HCT116 (cell line): ENCODE measurements around the gene LINC00305. TPM values are rescaled to one million over a fixed set of nuclear protein-coding genes. Genes with fewer than 3 reads are reported as not detected.

Experiments used
- ATAC-seq: fragments of 200-7000 bp; cut with Tn5 transposase; 2 replicates; pipeline ENCODE4 v1.9.1; 2020; ENCODE audit warnings: mild to moderate bottlenecking, moderate library complexity
- BruUV-seq: library from RNA; stranded (reverse); fragments of 400-500 nt; replicated peaks from 2 replicates; lab custom pipeline; 2021; lab: Mats Ljungman, UMichigan
- CTCF ChIA-PET: fragments of 300-600 bp; sonication (Branson Sonifier 250); formaldehyde crosslinking; loops from one replicate; lab custom pipeline; 2021; ENCODE audit warnings: antibody characterized with exemption; lab: Charles Lee
- POLR2A ChIA-PET: fragments of 300-600, 350-600 bp; sonication (Branson Sonifier 250); formaldehyde crosslinking; loops from one replicate; lab custom pipeline; 2021; ENCODE audit warnings: antibody characterized with exemption; lab: Charles Lee
- RAD21 ChIA-PET, 2 experiments: fragments of 300-600 bp; sonication (Branson Sonifier 250); formaldehyde crosslinking; loops; one replicate each; lab custom pipeline; 2023; ENCODE audit warnings: low total read pairs in 2 of 2; ENCODE audit not compliant: uncharacterized antibody in 2 of 2, unreplicated experiment in 2 of 2, low non-redundant PET in 1 of 2; lab: Charles Lee
- DNase-seq: peaks from one replicate; pipeline ENCODE4 v3.0.0-alpha.2; 2010; ENCODE audit warnings: low read depth, low spot score
- H2AFZ ChIP-seq: fragments of 200-600 bp; shearing (Covaris generic), sonication (generic); 2 replicates; pipeline ENCODE4 v1.6.1; 2017; ENCODE audit warnings: low read depth, mixed run types, mixed read lengths, antibody characterized with exemption, low read length; ENCODE audit not compliant: poor library complexity, severe bottlenecking
- H3K27ac ChIP-seq: 2 replicates; pipeline ENCODE4 v1.5.1; 2012; ENCODE audit warnings: low read depth, low read length
- H3K27me3 ChIP-seq: fragments of 200-600 bp; sonication (generic); 2 replicates; pipeline ENCODE4 v1.6.1; 2016; ENCODE audit warnings: mixed run types, low read length, mixed read lengths; ENCODE audit not compliant: insufficient read depth
- H3K36me3 ChIP-seq, 2 experiments: fragments of 200-500 bp in 1 of 2; fragments of 200-600 bp in 1 of 2; sonication (Bioruptor generic) in 1 of 2; sonication (generic) in 1 of 2; 2 replicates each; pipeline versions ENCODE4 v1.5.1 to v1.6.1; 2014 to 2016; ENCODE audit warnings: low read length in 2 of 2, inconsistent platforms in 1 of 2, mixed read lengths in 1 of 2, mixed run types in 1 of 2; ENCODE audit not compliant: insufficient read depth in 2 of 2, control insufficient read depth in 1 of 2
- H3K4me1 ChIP-seq, 2 experiments: fragments of 200-600 bp in 1 of 2; sonication (generic) in 1 of 2; 2 replicates each; pipeline versions ENCODE4 v1.5.1 to v1.6.1; 2012 to 2017; ENCODE audit warnings: low read length in 2 of 2, inconsistent platforms in 1 of 2, mild to moderate bottlenecking in 1 of 2, mixed read lengths in 1 of 2, mixed run types in 1 of 2, moderate library complexity in 1 of 2; ENCODE audit not compliant: insufficient read depth in 2 of 2, control insufficient read depth in 1 of 2
- H3K4me2 ChIP-seq: fragments of 200-600 bp; sonication (generic); 2 replicates; pipeline ENCODE4 v1.6.1; 2017; ENCODE audit warnings: mixed run types, low read length, mixed read lengths
- H3K4me3 ChIP-seq, 2 experiments: fragments of 200-600 bp in 1 of 2; sonication (generic) in 1 of 2; replicated peaks in 1 of 2; 2 replicates each; pipeline ENCODE4 v1.5.1; 2011 to 2016; ENCODE audit warnings: low read length in 2 of 2, control low read depth in 1 of 2, low read depth in 1 of 2, mild to moderate bottlenecking in 1 of 2, mixed read lengths in 1 of 2, mixed run types in 1 of 2
- H3K79me2 ChIP-seq: fragments of 200-600 bp; sonication (generic); 2 replicates; pipeline ENCODE4 v1.6.1; 2017; ENCODE audit warnings: mild to moderate bottlenecking, mixed run types, low read length, moderate library complexity, mixed read lengths; ENCODE audit not compliant: insufficient read depth
- H3K9ac ChIP-seq: fragments of 200-600 bp; sonication (generic); 2 replicates; pipeline ENCODE4 v1.6.1; 2016; ENCODE audit warnings: low read length, mixed read lengths
- H3K9me2 ChIP-seq: fragments of 200-600 bp; sonication (generic), shearing (Covaris generic); 2 replicates; pipeline ENCODE4 v1.6.1; 2017; ENCODE audit warnings: mixed run types, mild to moderate bottlenecking, moderate library complexity; ENCODE audit not compliant: insufficient read depth
- H3K9me3 ChIP-seq, 2 experiments: fragments of 200-500 bp in 1 of 2; fragments of 200-600 bp in 1 of 2; sonication (Bioruptor generic) in 1 of 2; sonication (generic) in 1 of 2; 2 replicates each; pipeline ENCODE4 v1.6.1; 2014 to 2017; ENCODE audit warnings: low read length in 2 of 2, mixed read lengths in 2 of 2, inconsistent platforms in 1 of 2, low read depth in 1 of 2, mild to moderate bottlenecking in 1 of 2, mixed run types in 1 of 2, moderate library complexity in 1 of 2; ENCODE audit not compliant: control insufficient read depth in 1 of 2, insufficient read depth in 1 of 2
- H4K20me1 ChIP-seq: fragments of 200-600 bp; sonication (generic), shearing (Covaris generic); 2 replicates; pipeline ENCODE4 v1.6.1; 2017; ENCODE audit warnings: mixed run types, mild to moderate bottlenecking, moderate library complexity; ENCODE audit not compliant: insufficient read depth
- CBX3 ChIP-seq: IDR thresholded peaks from 2 replicates; pipeline ENCODE4 v1.6.1; 2012; ENCODE audit warnings: low read depth
- CEBPB ChIP-seq: IDR thresholded peaks from 2 replicates; pipeline ENCODE4 v1.6.1; 2012; ENCODE audit warnings: low read depth
- EGR1 ChIP-seq: IDR thresholded peaks from 2 replicates; pipeline ENCODE4 v1.6.1; 2012; ENCODE audit warnings: low read depth
- ELF1 ChIP-seq: IDR thresholded peaks from 2 replicates; pipeline ENCODE4 v1.6.1; 2012; ENCODE audit warnings: low read depth, borderline replicate concordance
- JUND ChIP-seq: IDR thresholded peaks from 2 replicates; pipeline ENCODE4 v1.6.1; 2012
- POLR2A ChIP-seq: IDR thresholded peaks from 2 replicates; pipeline ENCODE4 v1.7.0; 2011; ENCODE audit warnings: borderline replicate concordance; ENCODE audit not compliant: insufficient read depth, insufficient read length; ENCODE audit errors: extremely low read depth
- RAD21 ChIP-seq: IDR thresholded peaks from 2 replicates; pipeline ENCODE4 v1.6.1; 2012; ENCODE audit warnings: low read depth, mild to moderate bottlenecking
- SIN3A ChIP-seq: IDR thresholded peaks from 2 replicates; pipeline ENCODE4 v1.6.1; 2012; ENCODE audit warnings: low read depth
- SP1 ChIP-seq: IDR thresholded peaks from 2 replicates; pipeline ENCODE4 v1.6.1; 2012; ENCODE audit warnings: low read depth
- SRF ChIP-seq: IDR thresholded peaks from 2 replicates; pipeline ENCODE4 v1.6.1; 2012; ENCODE audit warnings: low read depth
- YY1 ChIP-seq: IDR thresholded peaks from 2 replicates; pipeline ENCODE4 v1.6.1; 2011; ENCODE audit warnings: low read length, low read depth, moderate library complexity, mild to moderate bottlenecking; ENCODE audit not compliant: insufficient replicate concordance; ENCODE audit errors: extremely low read depth
- ZBTB33 ChIP-seq: IDR thresholded peaks from 2 replicates; pipeline ENCODE4 v1.6.1; 2011; ENCODE audit warnings: mild to moderate bottlenecking, low read length, moderate library complexity; ENCODE audit not compliant: insufficient replicate concordance; ENCODE audit errors: extremely low read depth
- ZFX ChIP-seq: fragments of 450-650 bp; IDR thresholded peaks from 2 replicates; pipeline ENCODE4 v1.6.1; 2017
- ZNF274 ChIP-seq: fragments of 200-500 bp; sonication (Bioruptor generic); IDR thresholded peaks from 2 replicates; pipeline ENCODE4 v1.6.1; 2014; ENCODE audit warnings: mild to moderate bottlenecking, low read depth, low read length, inconsistent platforms
- intact Hi-C: fragments of 100-400 bp; cut with micrococcal nuclease; formaldehyde crosslinking; loops from 2 replicates; pipeline ENCODE4 v1.10.0; 2022
- total RNA-seq: library from RNA; stranded (reverse); gene quantifications from one replicate; pipeline ENCODE4 v1.2.1, GENCODE V29; 2021; ENCODE audit not compliant: unreplicated experiment
- TF ChIP-seq, protein P1 (sequence below): IDR thresholded peaks from 2 replicates; pipeline ENCODE4 v1.6.1; 2012; ENCODE audit warnings: low read depth
- TF ChIP-seq, protein P2 (sequence below): IDR thresholded peaks from 2 replicates; pipeline ENCODE4 v1.6.1; 2012
- TF ChIP-seq, protein P3 (sequence below), 3 experiments: fragments of 200-600 bp in 1 of 3; sonication (generic) in 1 of 3; IDR thresholded peaks in 2 of 3; conservative IDR thresholded peaks in 1 of 3; 2 replicates each; pipeline ENCODE4 v1.5.1; 2012 to 2017; ENCODE audit warnings: low read depth in 2 of 3, low read length in 2 of 3, antibody characterized with exemption in 1 of 3, borderline replicate concordance in 1 of 3, control low read depth in 1 of 3, mild to moderate bottlenecking in 1 of 3, mixed read lengths in 1 of 3, mixed run types in 1 of 3, moderate library complexity in 1 of 3; ENCODE audit not compliant: insufficient read depth in 1 of 3

LINC00305 gene
- total RNA-seq, 1 experiment from 2014 or later, result not detected

- H3K9me3 ChIP-seq, result peaks cover 0 to 10% of the 10 kb centered on the region in 2 experiments; a peak in 2 of 4 replicates
- DNase-seq, result no peak
- ATAC-seq, result no peak
- no peaks in the 10 kb centered on the region for H3K4me1 ChIP-seq
- ChIA-PET POLR2A (no interaction called here), RAD21 (no interaction called here), CTCF (no interaction called here)
- H3K4me3 ChIP-seq, result no peak overlapping the region
- no peak overlapping the region for H3K4me2 ChIP-seq
- no peak overlapping the region for H3K9ac ChIP-seq
- no peak overlapping the region for H3K27ac ChIP-seq
- no TSS peak for BruUV-seq
- no peaks in the 10 kb centered on the region for H3K79me2 ChIP-seq
- H3K27me3 ChIP-seq, result no peaks in the 10 kb centered on the region
- intact Hi-C loops, result no loop called here
- H3K36me3 ChIP-seq, result no peaks in the 10 kb centered on the region
- no peak for TF ChIP-seq ZFX
- no peak for TF ChIP-seq YY1
- TF ChIP-seq CEBPB, result no peak
- TF ChIP-seq, protein P1, sequence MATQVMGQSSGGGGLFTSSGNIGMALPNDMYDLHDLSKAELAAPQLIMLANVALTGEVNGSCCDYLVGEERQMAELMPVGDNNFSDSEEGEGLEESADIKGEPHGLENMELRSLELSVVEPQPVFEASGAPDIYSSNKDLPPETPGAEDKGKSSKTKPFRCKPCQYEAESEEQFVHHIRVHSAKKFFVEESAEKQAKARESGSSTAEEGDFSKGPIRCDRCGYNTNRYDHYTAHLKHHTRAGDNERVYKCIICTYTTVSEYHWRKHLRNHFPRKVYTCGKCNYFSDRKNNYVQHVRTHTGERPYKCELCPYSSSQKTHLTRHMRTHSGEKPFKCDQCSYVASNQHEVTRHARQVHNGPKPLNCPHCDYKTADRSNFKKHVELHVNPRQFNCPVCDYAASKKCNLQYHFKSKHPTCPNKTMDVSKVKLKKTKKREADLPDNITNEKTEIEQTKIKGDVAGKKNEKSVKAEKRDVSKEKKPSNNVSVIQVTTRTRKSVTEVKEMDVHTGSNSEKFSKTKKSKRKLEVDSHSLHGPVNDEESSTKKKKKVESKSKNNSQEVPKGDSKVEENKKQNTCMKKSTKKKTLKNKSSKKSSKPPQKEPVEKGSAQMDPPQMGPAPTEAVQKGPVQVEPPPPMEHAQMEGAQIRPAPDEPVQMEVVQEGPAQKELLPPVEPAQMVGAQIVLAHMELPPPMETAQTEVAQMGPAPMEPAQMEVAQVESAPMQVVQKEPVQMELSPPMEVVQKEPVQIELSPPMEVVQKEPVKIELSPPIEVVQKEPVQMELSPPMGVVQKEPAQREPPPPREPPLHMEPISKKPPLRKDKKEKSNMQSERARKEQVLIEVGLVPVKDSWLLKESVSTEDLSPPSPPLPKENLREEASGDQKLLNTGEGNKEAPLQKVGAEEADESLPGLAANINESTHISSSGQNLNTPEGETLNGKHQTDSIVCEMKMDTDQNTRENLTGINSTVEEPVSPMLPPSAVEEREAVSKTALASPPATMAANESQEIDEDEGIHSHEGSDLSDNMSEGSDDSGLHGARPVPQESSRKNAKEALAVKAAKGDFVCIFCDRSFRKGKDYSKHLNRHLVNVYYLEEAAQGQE, result no peak
- no peak for TF ChIP-seq POLR2A
- no peak for TF ChIP-seq ELF1
- no peak for TF ChIP-seq EGR1
- TF ChIP-seq, protein P2, sequence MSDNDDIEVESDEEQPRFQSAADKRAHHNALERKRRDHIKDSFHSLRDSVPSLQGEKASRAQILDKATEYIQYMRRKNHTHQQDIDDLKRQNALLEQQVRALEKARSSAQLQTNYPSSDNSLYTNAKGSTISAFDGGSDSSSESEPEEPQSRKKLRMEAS, result no peak
- TF ChIP-seq, protein P3, sequence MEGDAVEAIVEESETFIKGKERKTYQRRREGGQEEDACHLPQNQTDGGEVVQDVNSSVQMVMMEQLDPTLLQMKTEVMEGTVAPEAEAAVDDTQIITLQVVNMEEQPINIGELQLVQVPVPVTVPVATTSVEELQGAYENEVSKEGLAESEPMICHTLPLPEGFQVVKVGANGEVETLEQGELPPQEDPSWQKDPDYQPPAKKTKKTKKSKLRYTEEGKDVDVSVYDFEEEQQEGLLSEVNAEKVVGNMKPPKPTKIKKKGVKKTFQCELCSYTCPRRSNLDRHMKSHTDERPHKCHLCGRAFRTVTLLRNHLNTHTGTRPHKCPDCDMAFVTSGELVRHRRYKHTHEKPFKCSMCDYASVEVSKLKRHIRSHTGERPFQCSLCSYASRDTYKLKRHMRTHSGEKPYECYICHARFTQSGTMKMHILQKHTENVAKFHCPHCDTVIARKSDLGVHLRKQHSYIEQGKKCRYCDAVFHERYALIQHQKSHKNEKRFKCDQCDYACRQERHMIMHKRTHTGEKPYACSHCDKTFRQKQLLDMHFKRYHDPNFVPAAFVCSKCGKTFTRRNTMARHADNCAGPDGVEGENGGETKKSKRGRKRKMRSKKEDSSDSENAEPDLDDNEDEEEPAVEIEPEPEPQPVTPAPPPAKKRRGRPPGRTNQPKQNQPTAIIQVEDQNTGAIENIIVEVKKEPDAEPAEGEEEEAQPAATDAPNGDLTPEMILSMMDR (IDR thresholded peaks at IDR 0.05 in 2 of 3, conservative IDR thresholded peaks at IDR 0.05 in 1 of 3; ENCODE audit: borderline replicate concordance in 1 of 3, insufficient read depth in 1 of 3, low read depth in 2 of 3, low read length in 2 of 3), result no peak
- TF ChIP-seq RAD21, result no peak
- TF ChIP-seq SRF, result no peak
- TF ChIP-seq CBX3, result no peak
- TF ChIP-seq ZBTB33, result no peak
- no peak for TF ChIP-seq SIN3A
- no peak for TF ChIP-seq SP1
- TF ChIP-seq JUND, result no peak
- no peak for TF ChIP-seq ZNF274
- no peak overlapping the region for H2AFZ ChIP-seq
- H3K9me2 ChIP-seq, result no peaks in the 10 kb centered on the region
- no peaks in the 10 kb centered on the region for H4K20me1 ChIP-seq
These were observed 31.3 kb upstream of the LINC00305 start for GRCh38 chr18:64180171-64180570.
